Hypothalamus (tissue), 51 donors: ENCODE measurements around the gene FOXE1.

Experiments
- DNase-seq, 51 donors: peaks; one replicate each; lab custom pipeline; 2025; lab: John Stamatoyannopoulos, UW

FOXE1 gene

DNA sequence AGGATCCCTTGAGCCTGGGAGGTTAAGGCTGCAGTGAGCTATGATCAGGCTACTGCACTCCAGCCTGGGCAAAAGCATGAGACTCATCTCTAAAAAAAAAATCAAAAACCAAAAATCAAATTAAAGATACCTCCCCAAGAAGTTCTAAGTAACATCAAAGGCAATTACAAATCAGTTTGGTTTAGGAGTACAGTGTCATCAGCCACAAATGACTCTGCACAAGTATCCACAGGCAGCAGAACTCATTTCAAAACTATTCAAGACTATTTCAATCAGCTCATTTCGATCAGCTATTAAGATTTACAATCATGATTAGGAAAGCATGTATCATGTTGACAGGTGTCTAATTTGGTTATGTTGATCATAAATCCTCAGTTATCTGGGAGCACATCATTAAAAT, 50.2 kb downstream of the FOXE1 start:
- no peak for DNase-seq

DNA sequence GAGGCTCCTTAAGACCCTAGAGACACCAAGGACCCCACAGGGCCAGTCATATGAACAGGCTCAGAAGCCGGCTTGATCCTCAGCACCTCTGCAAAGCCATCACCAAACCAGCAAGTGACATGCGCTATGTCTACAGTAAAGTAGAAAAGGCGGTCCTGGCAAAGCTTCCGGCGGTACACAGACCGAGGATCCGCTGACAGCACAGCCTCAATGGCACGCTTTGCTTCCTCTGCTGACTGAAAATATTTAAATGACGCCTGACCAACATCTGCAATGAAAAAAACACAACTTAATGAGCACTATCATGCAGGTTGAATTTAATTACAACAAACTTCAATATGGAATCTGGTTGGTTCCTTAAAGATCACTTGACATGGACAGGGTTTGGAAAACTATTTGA, 51.7 kb downstream of the FOXE1 start:
- DNase-seq: no peak

- no peak for DNase-seq
Measured at GRCh38 chr9:97905228-97905627, 52.2 kb downstream of the FOXE1 start.
